Urinary bladder (tissue), 4 donors: ENCODE measurements around the gene PRR13. TPM values are rescaled to one million over a fixed set of nuclear protein-coding genes. Genes with fewer than 3 reads are reported as not detected.
"Not testable (repeated sequence)": the region's sequence is repeated elsewhere in the genome, so short reads cannot be mapped to it uniquely, and the experiment has no call there.

Source experiments
- DNase-seq: peaks from one replicate; pipeline ENCODE4 v3.0.0-alpha.2; 2015; ENCODE audit errors: extremely low spot score
- H3K27ac ChIP-seq: one replicate; pipeline ENCODE4 v1.5.1; 2013; ENCODE audit warnings: low read depth, mild to moderate bottlenecking, moderate library complexity
- H3K36me3 ChIP-seq: one replicate; pipeline ENCODE4 v1.6.1; 2013; ENCODE audit warnings: mild to moderate bottlenecking, moderate library complexity; ENCODE audit not compliant: insufficient read depth
- H3K4me1 ChIP-seq: one replicate; pipeline ENCODE4 v1.6.1; 2013; ENCODE audit warnings: mild to moderate bottlenecking, moderate library complexity; ENCODE audit not compliant: insufficient read depth
- H3K4me3 ChIP-seq: one replicate; pipeline ENCODE4 v1.5.1; 2013; ENCODE audit warnings: low read depth, low read length
- WGBS: extraction: QIAGEN DNeasy Blood & Tissue Kit; methylation state at CpG from one replicate; pipeline ENCODE4 v1.1.7; 2013; 5-methylcytosine and 5-hydroxymethylcytosine counted together
- polyA plus RNA-seq: library from polyadenylated mRNA; stranded (reverse); fragments of 200-250 nt; gene quantifications from one replicate; pipeline ENCODE4 v1.2.3, GENCODE V29; 2013
- total RNA-seq: library from RNA; depleted of rRNA; stranded (reverse); fragments of >200 nt; gene quantifications from one replicate; pipeline ENCODE4 v1.2.3, GENCODE V29; 2014
- donor health status: healthy with polysubstance abuse.
- donor health status: healthy.

The PRR13 gene
- total RNA-seq, result 22.0 TPM
- polyA plus RNA-seq, result 198 TPM

- H3K36me3 ChIP-seq, result no peaks in the 10 kb centered on the region
- H3K27ac ChIP-seq, result peak within 1 kb of the TSS; percentile 79
- 1% methylated on average over 31 of the region's 31 CpGs for WGBS
- peak; percentile 98 for DNase-seq
- H3K4me3 ChIP-seq, result peak within 1 kb of the TSS; percentile 78
- peaks cover 2% of the 10 kb centered on the region for H3K4me1 ChIP-seq
These were observed at the start of gene PRR13 for GRCh38 chr12:53441040-53441833. TSS of gene PRR13 (plus strand) at chr12:53441734. CDS start at chr12:53442715, 981 bp downstream.

- H3K4me3 ChIP-seq, result no peak overlapping the region
- H3K4me1 ChIP-seq, result no peaks in the 10 kb centered on the region
- DNase-seq, result no peak
- 95% methylated on average over 7 of the region's 7 CpGs for WGBS
- no peak overlapping the region for H3K27ac ChIP-seq
- peaks cover 2% of the 10 kb centered on the region for H3K36me3 ChIP-seq
These were observed 41.6 kb upstream of the PRR13 start for GRCh38 chr12:53399896-53400295.

- H3K36me3 ChIP-seq, H3K27ac ChIP-seq, H3K4me1 ChIP-seq, DNase-seq, H3K4me3 ChIP-seq: not testable (repeated sequence)
- 95% methylated on average over 16 of the region's 16 CpGs for WGBS
These were observed 39.2 kb upstream of the PRR13 start for GRCh38 chr12:53402351-53402750.

- no peak overlapping the region for H3K27ac ChIP-seq
- 73% methylated on average over 7 of the region's 7 CpGs for WGBS
- H3K4me1 ChIP-seq, result no peaks in the 10 kb centered on the region
- H3K4me3 ChIP-seq, result no peak overlapping the region
- no peak for DNase-seq
- H3K36me3 ChIP-seq, result peaks cover 6% of the 10 kb centered on the region
These were observed 38.7 kb upstream of the PRR13 start for GRCh38 chr12:53402871-53403270.

GRCh38 chr12:53410951-53411350, 30.6 kb upstream of the PRR13 start:
- no peak overlapping the region for H3K4me3 ChIP-seq
- no peaks in the 10 kb centered on the region for H3K4me1 ChIP-seq
- 96% methylated on average over 5 of the region's 5 CpGs for WGBS
- H3K27ac ChIP-seq, result no peak overlapping the region
- no peak for DNase-seq
- peaks cover 10% of the 10 kb centered on the region for H3K36me3 ChIP-seq

GRCh38 chr12:53413485-53414204, 27.9 kb upstream of the PRR13 start:
- Histone ChIP-seq H3K4me3 (no peak overlapping the region), H3K27ac (no peak overlapping the region), H3K36me3 (peaks cover 6% of the 10 kb centered on the region), H3K4me1 (no peaks in the 10 kb centered on the region)
- no peak for DNase-seq
- 64% methylated on average over 3 of the region's 3 CpGs for WGBS

GRCh38 chr12:53414756-53415417, 26.6 kb upstream of the PRR13 start:
- Histone ChIP-seq H3K36me3 (peaks cover 6% of the 10 kb centered on the region), H3K4me1 (no peaks in the 10 kb centered on the region), H3K4me3 (no peak overlapping the region), H3K27ac (no peak overlapping the region)
- DNase-seq, result no peak
- WGBS, result 28% methylated on average over 3 of the region's 3 CpGs

- not testable (repeated sequence) for H3K27ac ChIP-seq, DNase-seq, H3K4me3 ChIP-seq, H3K4me1 ChIP-seq, H3K36me3 ChIP-seq
- 60% methylated on average over 2 of the region's 2 CpGs for WGBS
These were observed 25.7 kb upstream of the PRR13 start for GRCh38 chr12:53415752-53416389.

- DNase-seq, H3K4me1 ChIP-seq, H3K4me3 ChIP-seq, H3K27ac ChIP-seq, H3K36me3 ChIP-seq: not testable (repeated sequence)
- WGBS, result 80% methylated on average over 9 of the region's 9 CpGs
These were observed 24.2 kb upstream of the PRR13 start for GRCh38 chr12:53417291-53417816.

GRCh38 chr12:53418221-53418620, 23.3 kb upstream of the PRR13 start:
- Histone ChIP-seq H3K4me3 (no peak overlapping the region), H3K36me3 (no peaks in the 10 kb centered on the region), H3K27ac (no peak overlapping the region), H3K4me1 (no peaks in the 10 kb centered on the region)
- no peak for DNase-seq
- 93% methylated on average over 3 of the region's 3 CpGs for WGBS

GRCh38 chr12:53419756-53420155, 21.8 kb upstream of the PRR13 start:
- H3K36me3 ChIP-seq, result no peaks in the 10 kb centered on the region
- no peak for DNase-seq
- WGBS, result 84% methylated on average over 2 of the region's 2 CpGs

GRCh38 chr12:53422247-53422646, 19.3 kb upstream of the PRR13 start:
- H3K4me1 ChIP-seq, H3K4me3 ChIP-seq, H3K36me3 ChIP-seq, H3K27ac ChIP-seq, DNase-seq: not testable (repeated sequence)
- 91% methylated on average over 12 of the region's 12 CpGs for WGBS

More at GRCh38 chr12:53419756-53420155, 21.8 kb upstream of the PRR13 start:
- no peaks in the 10 kb centered on the region for H3K4me1 ChIP-seq
- H3K4me3 ChIP-seq, result no peak overlapping the region
- H3K27ac ChIP-seq, result no peak overlapping the region

GRCh38 chr12:53423597-53423996, 17.9 kb upstream of the PRR13 start, which contains the start of gene AMHR2:
TSS of gene AMHR2 (plus strand) at chr12:53423855. CDS start at chr12:53423935, 80 bp downstream.
- no peaks in the 10 kb centered on the region for H3K4me1 ChIP-seq
- H3K36me3 ChIP-seq, result no peaks in the 10 kb centered on the region
- no peak within 1 kb of the TSS for H3K27ac ChIP-seq
- 100% methylated on average over 1 of the region's 1 CpG for WGBS
- no peak within 1 kb of the TSS for H3K4me3 ChIP-seq
- DNase-seq, result no peak
